Fibroblast of lung (primary cell): ENCODE results near the gene MYRF. TPM values are rescaled to one million over a fixed set of nuclear protein-coding genes. Genes with fewer than 3 reads are reported as not detected.

Source experiments
- DNase-seq, 2 donors: peaks; one replicate each; pipeline versions ENCODE4 v3.0.0 to v3.0.0-alpha.2; 2010; ENCODE audit warnings: low read depth in 2 of 2
- H2AFZ ChIP-seq: 2 replicates; pipeline ENCODE4 v1.5.1; 2012; ENCODE audit warnings: low read length, control low read depth, inconsistent platforms
- H3K27ac ChIP-seq: 2 replicates; pipeline ENCODE4 v1.5.1; 2011; ENCODE audit warnings: low read length, control low read depth; ENCODE audit not compliant: insufficient read depth
- H3K27me3 ChIP-seq: 2 replicates; pipeline ENCODE4 v1.5.1; 2011; ENCODE audit warnings: mild to moderate bottlenecking, low read length; ENCODE audit not compliant: control insufficient read depth, insufficient read depth
- H3K36me3 ChIP-seq: 2 replicates; pipeline ENCODE4 v1.5.1; 2011; ENCODE audit warnings: low read length; ENCODE audit not compliant: control insufficient read depth, insufficient read depth
- H3K4me1 ChIP-seq: 2 replicates; pipeline ENCODE4 v1.5.1; 2011; ENCODE audit warnings: low read length; ENCODE audit not compliant: control insufficient read depth, insufficient read depth; ENCODE audit errors: extremely low read depth
- H3K4me2 ChIP-seq: 2 replicates; pipeline ENCODE4 v1.5.1; 2011; ENCODE audit warnings: low read length, control low read depth; ENCODE audit not compliant: insufficient read depth; ENCODE audit errors: extremely low read depth
- H3K4me3 ChIP-seq, 4 experiments: fragments of 200-600 bp in 1 of 4; sonication (generic) in 1 of 4; replicated peaks in 1 of 4; 2 replicates each; pipeline ENCODE4 v1.5.1; 2011 to 2016; ENCODE audit warnings: low read length in 4 of 4, low read depth in 3 of 4, mild to moderate bottlenecking in 3 of 4, control low read depth in 2 of 4, inconsistent platforms in 1 of 4, mixed read lengths in 1 of 4; ENCODE audit not compliant: insufficient read depth in 1 of 4; ENCODE audit errors: control extremely low read depth in 1 of 4
- H3K79me2 ChIP-seq: 2 replicates; pipeline ENCODE4 v1.5.1; 2012; ENCODE audit warnings: mild to moderate bottlenecking, low read length, inconsistent platforms; ENCODE audit not compliant: control insufficient read depth, insufficient read depth
- H3K9ac ChIP-seq: 2 replicates; pipeline ENCODE4 v1.5.1; 2011; ENCODE audit warnings: mild to moderate bottlenecking, low read length, control low read depth; ENCODE audit not compliant: insufficient read depth
- H3K9me3 ChIP-seq: 2 replicates; pipeline ENCODE4 v1.5.1; 2012; ENCODE audit warnings: low read depth, low read length; ENCODE audit not compliant: control insufficient read depth, insufficient read depth
- H4K20me1 ChIP-seq: 2 replicates; pipeline ENCODE4 v1.5.1; 2011; ENCODE audit warnings: low read length; ENCODE audit not compliant: control insufficient read depth, insufficient read depth; ENCODE audit errors: extremely low read depth
- EZH2 ChIP-seq: IDR thresholded peaks from 2 replicates; pipeline ENCODE4 v1.5.1; 2012; ENCODE audit warnings: low read length, control low read depth, mild to moderate bottlenecking; ENCODE audit errors: missing control alignments
- polyA plus RNA-seq, 2 donors: library from polyadenylated mRNA; depleted of rRNA in 1 of 2; stranded (reverse) in 1 of 2; unstranded in 1 of 2; fragments of >200 nt; gene quantifications; 2 replicates each; pipeline ENCODE4 v1.2.1, GENCODE V29; 2011 to 2012; ENCODE audit warnings: missing spikeins in 1 of 2
- total RNA-seq: library from RNA; depleted of rRNA; stranded (reverse); fragments of >200 nt; gene quantifications from 2 replicates; pipeline ENCODE4 v1.2.1, GENCODE V29; 2014
- TF ChIP-seq, protein P1 (sequence below), 2 donors: IDR thresholded peaks in 1 of 2; conservative IDR thresholded peaks in 1 of 2; 1 replicate in 1 of 2; 2 replicates in 1 of 2; pipeline ENCODE4 v1.5.1; 2011 to 2012; ENCODE audit warnings: low read length in 2 of 2, control low read depth in 1 of 2, inconsistent platforms in 1 of 2, low read depth in 1 of 2, mild to moderate bottlenecking in 1 of 2

Gene MYRF
- total and polyA plus RNA-seq, 2 donors (not counting 1 experiment from before 2014, with no cell fraction given): 0.10 to 0.17 TPM

DNA sequence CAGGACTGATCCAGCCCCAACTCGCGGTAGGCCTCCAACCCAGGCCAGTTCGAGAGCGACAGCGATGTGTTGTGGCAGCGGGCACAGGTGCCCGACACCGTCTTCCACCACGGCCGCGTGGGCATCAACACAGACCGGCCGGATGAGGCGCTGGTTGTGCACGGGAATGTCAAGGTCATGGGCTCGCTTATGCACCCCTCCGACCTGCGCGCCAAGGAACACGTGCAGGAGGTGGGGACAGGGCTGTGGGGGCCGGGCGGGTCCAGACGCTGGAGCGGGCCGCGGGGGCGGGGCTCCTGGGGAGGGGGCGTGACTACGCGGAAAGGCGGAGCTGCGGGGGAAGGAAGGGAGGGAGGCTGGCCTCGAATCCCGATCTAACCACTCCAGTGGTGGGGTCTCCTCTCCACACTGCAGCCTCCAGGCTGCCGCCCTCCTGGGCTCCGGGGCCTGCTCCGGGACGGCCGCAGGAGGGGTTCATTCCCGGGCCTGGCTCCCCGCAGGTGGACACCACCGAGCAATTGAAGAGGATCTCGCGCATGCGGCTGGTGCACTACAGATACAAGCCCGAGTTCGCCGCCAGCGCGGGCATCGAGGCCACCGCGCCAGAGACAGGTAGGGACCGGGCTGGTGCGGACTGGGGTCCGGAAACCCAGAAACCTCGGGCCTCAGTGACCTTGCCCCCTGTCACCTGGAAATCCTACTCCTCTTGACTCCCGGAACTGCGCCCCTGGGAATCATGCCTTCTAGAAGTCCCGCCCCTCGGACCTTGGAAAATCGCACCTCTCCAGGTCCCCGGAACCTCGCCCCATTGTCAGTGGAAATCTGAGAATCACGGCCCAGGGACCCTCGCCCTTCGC, 25.0 kb downstream of the MYRF start:
- Histone ChIP-seq H2AFZ (no peak overlapping the region), H3K79me2 (no peaks in the 10 kb centered on the region), H3K4me1 (no peaks in the 10 kb centered on the region), H3K27ac (no peak overlapping the region), H3K4me2 (no peak overlapping the region), H4K20me1 (no peaks in the 10 kb centered on the region), H3K9me3 (no peaks in the 10 kb centered on the region), H3K4me3 (no peak overlapping the region), H3K9ac (no peak overlapping the region), H3K27me3 (no peaks in the 10 kb centered on the region), H3K36me3 (no peaks in the 10 kb centered on the region)
- DNase-seq: peak in 1 of 2 donors; percentile 11
- TF ChIP-seq EZH2: no peak
- TF ChIP-seq, protein P1, sequence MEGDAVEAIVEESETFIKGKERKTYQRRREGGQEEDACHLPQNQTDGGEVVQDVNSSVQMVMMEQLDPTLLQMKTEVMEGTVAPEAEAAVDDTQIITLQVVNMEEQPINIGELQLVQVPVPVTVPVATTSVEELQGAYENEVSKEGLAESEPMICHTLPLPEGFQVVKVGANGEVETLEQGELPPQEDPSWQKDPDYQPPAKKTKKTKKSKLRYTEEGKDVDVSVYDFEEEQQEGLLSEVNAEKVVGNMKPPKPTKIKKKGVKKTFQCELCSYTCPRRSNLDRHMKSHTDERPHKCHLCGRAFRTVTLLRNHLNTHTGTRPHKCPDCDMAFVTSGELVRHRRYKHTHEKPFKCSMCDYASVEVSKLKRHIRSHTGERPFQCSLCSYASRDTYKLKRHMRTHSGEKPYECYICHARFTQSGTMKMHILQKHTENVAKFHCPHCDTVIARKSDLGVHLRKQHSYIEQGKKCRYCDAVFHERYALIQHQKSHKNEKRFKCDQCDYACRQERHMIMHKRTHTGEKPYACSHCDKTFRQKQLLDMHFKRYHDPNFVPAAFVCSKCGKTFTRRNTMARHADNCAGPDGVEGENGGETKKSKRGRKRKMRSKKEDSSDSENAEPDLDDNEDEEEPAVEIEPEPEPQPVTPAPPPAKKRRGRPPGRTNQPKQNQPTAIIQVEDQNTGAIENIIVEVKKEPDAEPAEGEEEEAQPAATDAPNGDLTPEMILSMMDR (conservative IDR thresholded peaks at IDR 0.05 in 1 of 2, IDR thresholded peaks at IDR 0.05 in 1 of 2; ENCODE audit: low read depth in 1 of 2, low read length in 2 of 2): no peak

DNA sequence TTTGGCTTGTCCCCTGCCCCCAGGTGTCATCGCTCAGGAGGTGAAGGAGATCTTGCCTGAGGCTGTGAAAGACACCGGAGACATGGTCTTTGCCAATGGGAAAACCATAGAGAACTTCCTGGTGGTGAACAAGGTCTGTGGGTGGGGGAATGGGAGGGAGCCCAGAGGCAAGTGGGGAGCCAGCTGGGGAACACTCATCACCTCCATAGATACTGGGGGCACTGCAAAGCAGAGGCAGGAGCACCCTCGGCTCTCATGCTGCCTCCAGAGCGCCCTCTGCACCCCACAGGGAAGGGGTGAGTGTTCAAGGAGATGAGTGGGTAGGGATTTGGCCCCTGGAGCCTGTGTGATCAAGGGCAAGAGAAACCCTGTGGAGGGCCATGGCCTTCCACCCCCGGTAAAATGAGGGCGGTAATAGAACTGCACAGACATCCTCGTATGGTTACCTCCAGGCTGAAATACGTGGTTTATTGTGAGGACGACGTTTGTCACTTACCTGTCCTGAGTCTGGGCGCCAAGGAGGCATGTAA, 26.0 kb downstream of the MYRF start:
- no peaks in the 10 kb centered on the region for H3K79me2 ChIP-seq
- H3K4me1 ChIP-seq: no peaks in the 10 kb centered on the region
- no peak overlapping the region for H2AFZ ChIP-seq
- no peak for DNase-seq
- no peak for TF ChIP-seq EZH2
- TF ChIP-seq, protein P1 (conservative IDR thresholded peaks at IDR 0.05 in 1 of 2, IDR thresholded peaks at IDR 0.05 in 1 of 2; ENCODE audit: low read depth in 1 of 2, low read length in 2 of 2): no peak
- H3K9me3 ChIP-seq: no peaks in the 10 kb centered on the region
- H3K4me2 ChIP-seq: no peak overlapping the region
- H3K27ac ChIP-seq: no peak overlapping the region
- no peaks in the 10 kb centered on the region for H3K36me3 ChIP-seq
- no peaks in the 10 kb centered on the region for H4K20me1 ChIP-seq
- no peak overlapping the region for H3K4me3 ChIP-seq
- no peaks in the 10 kb centered on the region for H3K27me3 ChIP-seq
- H3K9ac ChIP-seq: no peak overlapping the region

DNA sequence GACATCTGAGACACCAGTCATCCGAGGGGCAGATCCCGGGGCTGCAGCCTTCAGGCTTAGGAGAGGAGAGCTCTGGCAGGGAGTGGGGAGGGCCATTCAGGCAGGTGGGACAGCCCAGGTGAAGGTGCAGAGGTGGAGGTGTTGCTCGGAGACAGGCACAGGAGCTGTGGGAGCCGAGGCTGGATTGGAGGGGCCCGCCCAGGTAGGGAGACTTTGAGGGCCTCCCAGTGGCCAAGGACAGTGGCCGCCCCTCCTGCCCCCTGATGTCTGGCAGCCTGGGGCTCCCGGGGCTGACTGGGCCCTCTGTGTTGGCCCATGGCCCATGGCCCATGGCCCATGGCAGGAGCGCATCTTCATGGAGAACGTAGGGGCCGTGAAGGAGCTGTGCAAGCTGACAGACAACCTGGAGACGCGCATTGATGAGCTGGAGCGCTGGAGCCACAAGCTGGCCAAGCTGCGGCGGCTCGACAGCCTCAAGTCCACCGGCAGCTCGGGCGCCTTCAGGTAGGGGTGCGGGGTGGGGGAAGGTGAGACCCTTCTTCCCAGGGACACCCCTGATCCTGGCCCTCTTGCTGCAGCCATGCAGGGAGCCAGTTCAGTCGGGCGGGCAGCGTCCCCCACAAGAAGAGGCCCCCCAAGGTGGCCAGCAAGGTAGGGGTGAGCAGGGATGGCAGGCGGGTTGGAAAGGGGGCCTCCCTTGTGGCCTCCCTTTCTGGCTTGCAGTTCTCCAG, 26.6 kb downstream of the MYRF start:
- Histone ChIP-seq H3K36me3 (no peaks in the 10 kb centered on the region), H3K27ac (no peak overlapping the region), H3K4me2 (no peak overlapping the region), H2AFZ (no peak overlapping the region), H3K4me1 (no peaks in the 10 kb centered on the region), H3K9ac (no peak overlapping the region), H3K79me2 (no peaks in the 10 kb centered on the region), H3K4me3 (no peak overlapping the region), H3K27me3 (no peaks in the 10 kb centered on the region), H3K9me3 (no peaks in the 10 kb centered on the region), H4K20me1 (no peaks in the 10 kb centered on the region)
- no peak for TF ChIP-seq EZH2
- TF ChIP-seq, protein P1 (conservative IDR thresholded peaks at IDR 0.05 in 1 of 2, IDR thresholded peaks at IDR 0.05 in 1 of 2; ENCODE audit: low read depth in 1 of 2, low read length in 2 of 2): no peak
- DNase-seq: no peak
